Measurements from ENCODE around the gene HOXA10. TPM values are rescaled to one million over a fixed set of nuclear protein-coding genes. Genes with fewer than 3 reads are reported as not detected.

The HOXA10 gene
- total and polyA plus RNA-seq, 2 experiments from 2014 or later: not detected

GRCh38 chr7:27137640-27138315 is 36.3 kb downstream of the HOXA10 start:
- Histone ChIP-seq H3K4me1 (ENCODE audit: low read depth) (peaks cover 4% of the 10 kb centered on the region), H3K36me3 (no peaks in the 10 kb centered on the region), H3K27me3 (peaks cover 100% of the 10 kb centered on the region), H3K4me3 (no peak overlapping the region), H3K9me3 (ENCODE audit: low read depth) (no peaks in the 10 kb centered on the region), H3K27ac (no peak overlapping the region)
- TF ChIP-seq CTCF (IDR thresholded peaks at IDR 0.05; ENCODE audit: low read depth, low read length): no peak
- no peak for DNase-seq (ENCODE audit: low read depth in 1 of 2, low spot score in 1 of 2)

- peaks cover 100% of the 10 kb centered on the region for H3K27me3 ChIP-seq
- DNase-seq (ENCODE audit: low read depth in 1 of 2, low spot score in 1 of 2): peak in 1 of 2 donors; percentile 41
- no peak for TF ChIP-seq CTCF (IDR thresholded peaks at IDR 0.05; ENCODE audit: low read depth, low read length)
- H3K4me1 ChIP-seq (ENCODE audit: low read depth): peaks cover 1% of the 10 kb centered on the region
- H3K4me3 ChIP-seq: no peak overlapping the region
- H3K36me3 ChIP-seq: no peaks in the 10 kb centered on the region
- no peaks in the 10 kb centered on the region for H3K9me3 ChIP-seq (ENCODE audit: low read depth)
- no peak overlapping the region for H3K27ac ChIP-seq
Measured at GRCh38 chr7:27134392-27134791, 39.7 kb downstream of the HOXA10 start.

- no peak overlapping the region for H3K4me3 ChIP-seq
- no peak for TF ChIP-seq CTCF (IDR thresholded peaks at IDR 0.05; ENCODE audit: low read depth, low read length)
- no peak for DNase-seq (ENCODE audit: low read depth in 1 of 2, low spot score in 1 of 2)
- H3K4me1 ChIP-seq (ENCODE audit: low read depth): no peaks in the 10 kb centered on the region
- H3K27me3 ChIP-seq: peaks cover 100% of the 10 kb centered on the region
- H3K27ac ChIP-seq: no peak overlapping the region
- no peaks in the 10 kb centered on the region for H3K9me3 ChIP-seq (ENCODE audit: low read depth)
- H3K36me3 ChIP-seq: no peaks in the 10 kb centered on the region
Measured at GRCh38 chr7:27133409-27134231, 40.5 kb downstream of the HOXA10 start.

- TF ChIP-seq CTCF (IDR thresholded peaks at IDR 0.05; ENCODE audit: low read depth, low read length): no peak
- no peaks in the 10 kb centered on the region for H3K4me1 ChIP-seq (ENCODE audit: low read depth)
- no peaks in the 10 kb centered on the region for H3K9me3 ChIP-seq (ENCODE audit: low read depth)
- no peak overlapping the region for H3K27ac ChIP-seq
- H3K27me3 ChIP-seq: peaks cover 100% of the 10 kb centered on the region
- H3K4me3 ChIP-seq: no peak overlapping the region
- H3K36me3 ChIP-seq: no peaks in the 10 kb centered on the region
- no peak for DNase-seq (ENCODE audit: low read depth in 1 of 2, low spot score in 1 of 2)
Measured at GRCh38 chr7:27132978-27133377, 41.1 kb downstream of the HOXA10 start.

- Histone ChIP-seq H3K36me3 (no peaks in the 10 kb centered on the region), H3K4me1 (ENCODE audit: low read depth) (no peaks in the 10 kb centered on the region), H3K4me3 (no peak overlapping the region), H3K27ac (no peak overlapping the region), H3K9me3 (ENCODE audit: low read depth) (no peaks in the 10 kb centered on the region), H3K27me3 (peaks cover 100% of the 10 kb centered on the region)
- no peak for TF ChIP-seq CTCF (IDR thresholded peaks at IDR 0.05; ENCODE audit: low read depth, low read length)
- DNase-seq (ENCODE audit: low read depth in 1 of 2, low spot score in 1 of 2): no peak
Measured at GRCh38 chr7:27132214-27132613, 41.9 kb downstream of the HOXA10 start.
